Activated B cell treated with CpG ODN at 0.5 μM for 24 hours (primary cell): Measurements from ENCODE around the gene TMUB1. TPM values are rescaled to one million over a fixed set of nuclear protein-coding genes. Genes with fewer than 3 reads are reported as not detected.

Experiments used
- ATAC-seq: fragments of 200-7000 bp; cut with Tn5 transposase; one replicate; pipeline ENCODE4 v1.10.0; 2021; ENCODE audit warnings: low read depth, mild to moderate bottlenecking, moderate library complexity
- CTCF ChIA-PET: fragments of 350-600 bp; sonication (Branson Sonifier 250); formaldehyde crosslinking; loops from one replicate; lab custom pipeline; 2021; ENCODE audit warnings: antibody characterized with exemption; lab: Charles Lee
- POLR2A ChIA-PET: fragments of 350-600 bp; sonication (Branson Sonifier 250); formaldehyde crosslinking; loops from one replicate; lab custom pipeline; 2021; ENCODE audit warnings: antibody characterized with exemption; lab: Charles Lee
- DNase-seq: peaks from one replicate; pipeline ENCODE4 v3.0.0; 2022
- H3K27ac Mint-ChIP-seq: one replicate; pipeline ENCODE4 v1.8.0; 2020; ENCODE audit warnings: mixed read lengths
- H3K27me3 Mint-ChIP-seq: one replicate; pipeline ENCODE4 v1.8.0; 2021; ENCODE audit warnings: mixed read lengths
- H3K36me3 Mint-ChIP-seq: one replicate; pipeline ENCODE4 v1.8.0; 2021; ENCODE audit warnings: low read depth, mixed read lengths
- H3K4me1 Mint-ChIP-seq: one replicate; pipeline ENCODE4 v1.8.0; 2021; ENCODE audit warnings: mixed read lengths
- H3K4me3 Mint-ChIP-seq: one replicate; pipeline ENCODE4 v1.8.0; 2020; ENCODE audit warnings: mild to moderate bottlenecking, mixed read lengths
- H3K9me3 Mint-ChIP-seq: one replicate; pipeline ENCODE4 v1.8.0; 2020; ENCODE audit warnings: mixed read lengths
- intact Hi-C: fragments of 100-400 bp; cut with micrococcal nuclease; formaldehyde crosslinking; loops from one replicate; pipeline ENCODE4 v1.15.1; 2024
- total RNA-seq: library from RNA; stranded (reverse); gene quantifications from 2 replicates; pipeline ENCODE4 v1.2.3, GENCODE V29; 2022
- TF ChIP-seq, protein P1 (sequence below): fragments of 200-600 bp; IDR thresholded peaks from one replicate; pipeline ENCODE4 v1.8.0; 2022; ENCODE audit warnings: antibody characterized with exemption, mild to moderate bottlenecking

The TMUB1 gene
- total RNA-seq, 1 donor from 2014 or later: 40.5 TPM

DNA sequence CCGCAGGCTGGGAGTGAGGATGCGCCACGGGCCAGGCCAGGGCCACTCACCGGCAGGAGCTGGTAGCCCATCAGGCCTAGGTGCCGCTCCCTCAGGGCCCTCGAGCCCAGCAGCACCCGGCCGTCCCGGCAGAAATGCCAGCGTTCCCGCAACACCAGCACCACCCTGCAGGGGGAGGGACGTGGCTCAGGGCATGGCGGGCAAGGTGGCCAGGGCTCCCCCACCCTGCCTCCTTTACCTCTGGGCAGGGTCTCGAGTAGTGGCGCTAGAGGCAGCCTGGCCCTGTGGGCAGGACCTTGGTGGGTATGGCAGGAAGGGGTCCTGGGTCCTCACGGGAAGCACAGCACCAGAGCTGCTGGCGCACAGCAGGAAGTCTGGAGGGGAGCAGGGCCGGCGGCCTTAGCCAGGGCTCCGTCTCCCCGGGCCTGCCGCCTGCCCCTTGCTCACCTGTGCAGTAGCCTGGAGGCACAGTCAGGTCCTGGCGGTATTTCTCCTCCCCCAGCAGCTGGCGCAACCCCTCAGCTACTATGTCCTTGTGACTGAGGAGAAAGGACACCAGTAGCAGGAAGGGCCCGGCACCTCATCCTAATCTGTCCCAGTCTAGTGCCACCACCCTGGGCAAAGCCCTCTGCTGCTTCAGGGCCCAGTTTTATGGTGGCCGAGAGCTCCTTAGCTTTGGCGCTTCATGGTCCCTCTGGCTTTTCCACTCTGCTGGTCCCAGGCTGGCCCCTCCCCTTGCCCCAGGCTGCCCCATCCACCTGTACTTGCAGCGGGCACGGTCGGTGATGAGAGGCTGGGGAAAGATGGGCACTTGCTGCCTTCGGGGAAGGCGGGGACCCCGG lies 6.2 kb downstream of the TMUB1 start:
- ATAC-seq (no peak), DNase-seq (no peak)
- H3K4me3 Mint-ChIP-seq: no peak overlapping the region
- H3K36me3 Mint-ChIP-seq: peaks cover 28% of the 10 kb centered on the region
- ChIA-PET POLR2A (no interaction called here), CTCF (no interaction called here)
- no peaks in the 10 kb centered on the region for H3K9me3 Mint-ChIP-seq
- TF ChIP-seq, protein P1, sequence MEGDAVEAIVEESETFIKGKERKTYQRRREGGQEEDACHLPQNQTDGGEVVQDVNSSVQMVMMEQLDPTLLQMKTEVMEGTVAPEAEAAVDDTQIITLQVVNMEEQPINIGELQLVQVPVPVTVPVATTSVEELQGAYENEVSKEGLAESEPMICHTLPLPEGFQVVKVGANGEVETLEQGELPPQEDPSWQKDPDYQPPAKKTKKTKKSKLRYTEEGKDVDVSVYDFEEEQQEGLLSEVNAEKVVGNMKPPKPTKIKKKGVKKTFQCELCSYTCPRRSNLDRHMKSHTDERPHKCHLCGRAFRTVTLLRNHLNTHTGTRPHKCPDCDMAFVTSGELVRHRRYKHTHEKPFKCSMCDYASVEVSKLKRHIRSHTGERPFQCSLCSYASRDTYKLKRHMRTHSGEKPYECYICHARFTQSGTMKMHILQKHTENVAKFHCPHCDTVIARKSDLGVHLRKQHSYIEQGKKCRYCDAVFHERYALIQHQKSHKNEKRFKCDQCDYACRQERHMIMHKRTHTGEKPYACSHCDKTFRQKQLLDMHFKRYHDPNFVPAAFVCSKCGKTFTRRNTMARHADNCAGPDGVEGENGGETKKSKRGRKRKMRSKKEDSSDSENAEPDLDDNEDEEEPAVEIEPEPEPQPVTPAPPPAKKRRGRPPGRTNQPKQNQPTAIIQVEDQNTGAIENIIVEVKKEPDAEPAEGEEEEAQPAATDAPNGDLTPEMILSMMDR: no peak
- H3K27me3 Mint-ChIP-seq: no peaks in the 10 kb centered on the region
- intact Hi-C loops: no loop called here
- H3K4me1 Mint-ChIP-seq: peaks cover 24% of the 10 kb centered on the region
- H3K27ac Mint-ChIP-seq: no peak overlapping the region

GRCh38 chr7:151075978-151076426 lies 7.3 kb downstream of the TMUB1 start:
- H3K4me3 Mint-ChIP-seq: no peak overlapping the region
- no peak overlapping the region for H3K27ac Mint-ChIP-seq
- H3K4me1 Mint-ChIP-seq: peaks cover 20% of the 10 kb centered on the region
- peaks cover 38% of the 10 kb centered on the region for H3K36me3 Mint-ChIP-seq
- TF ChIP-seq, protein P1: no peak
- intact Hi-C loops: no loop called here
- POLR2A ChIA-PET: interaction anchor here (0.7 kb wide), 2 partner anchors 15 to 19 kb away, joined by 3 read pairs; no protein-coding TSS in a partner anchor
- ATAC-seq (no peak), DNase-seq (no peak)
- H3K9me3 Mint-ChIP-seq: no peaks in the 10 kb centered on the region
- no peaks in the 10 kb centered on the region for H3K27me3 Mint-ChIP-seq
- CTCF ChIA-PET: no interaction called here

DNA sequence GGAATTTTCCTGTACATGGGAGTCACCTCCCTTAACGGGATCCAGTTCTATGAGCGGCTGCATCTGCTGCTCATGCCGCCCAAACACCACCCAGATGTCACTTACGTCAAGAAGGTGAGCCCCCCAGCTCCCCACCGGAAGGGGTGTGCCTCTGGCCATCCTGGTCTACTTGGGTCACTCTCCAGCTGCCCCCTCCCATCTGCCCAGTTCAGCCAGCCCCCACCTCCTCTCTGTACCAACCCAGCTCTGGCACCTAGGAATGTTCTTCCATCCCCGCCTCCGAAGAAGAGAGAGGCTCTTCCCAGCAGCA lies 7.7 kb downstream of the TMUB1 start:
- POLR2A ChIA-PET: no interaction called here
- Mint-ChIP-seq H3K9me3 (no peaks in the 10 kb centered on the region), H3K4me1 (peaks cover 20% of the 10 kb centered on the region), H3K27ac (no peak overlapping the region), H3K4me3 (no peak overlapping the region), H3K36me3 (peaks cover 42% of the 10 kb centered on the region), H3K27me3 (no peaks in the 10 kb centered on the region)
- CTCF ChIA-PET: no interaction called here
- ATAC-seq: no peak
- DNase-seq: no peak
- intact Hi-C loops: no loop called here
- TF ChIP-seq, protein P1: no peak

- peaks cover 20% of the 10 kb centered on the region for H3K4me1 Mint-ChIP-seq
- ATAC-seq: no peak
- H3K27me3 Mint-ChIP-seq: no peaks in the 10 kb centered on the region
- no peak for DNase-seq
- peaks cover 47% of the 10 kb centered on the region for H3K36me3 Mint-ChIP-seq
- TF ChIP-seq, protein P1: no peak
- POLR2A ChIA-PET: no interaction called here
- no peak overlapping the region for H3K27ac Mint-ChIP-seq
- no peak overlapping the region for H3K4me3 Mint-ChIP-seq
- H3K9me3 Mint-ChIP-seq: no peaks in the 10 kb centered on the region
- CTCF ChIA-PET: no interaction called here
- intact Hi-C loops: no loop called here
Measured at GRCh38 chr7:151074817-151075661, 8.3 kb downstream of the TMUB1 start.

- intact Hi-C loops: no loop called here
- TF ChIP-seq, protein P1: no peak
- no peak overlapping the region for H3K27ac Mint-ChIP-seq
- no peak overlapping the region for H3K4me3 Mint-ChIP-seq
- ATAC-seq (no peak), DNase-seq (no peak)
- ChIA-PET CTCF (no interaction called here), POLR2A (no interaction called here)
- H3K36me3 Mint-ChIP-seq: peaks cover 53% of the 10 kb centered on the region
- peaks cover 11% of the 10 kb centered on the region for H3K4me1 Mint-ChIP-seq
- H3K27me3 Mint-ChIP-seq: no peaks in the 10 kb centered on the region
- H3K9me3 Mint-ChIP-seq: no peaks in the 10 kb centered on the region
Measured at GRCh38 chr7:151073990-151074389, 9.3 kb downstream of the TMUB1 start.
